Peyer's patch (tissue), 4 donors: Measurements from ENCODE around the gene SYNJ2.

Source experiments
- CTCF ChIP-seq, 6 experiments: fragments of 450-650 bp in 4 of 6; fragments of 200-600 bp in 2 of 6; sonication (generic) in 1 of 6; IDR thresholded peaks; one replicate each; pipeline ENCODE4 v1.5.1; 2017 to 2019; ENCODE audit warnings: antibody characterized with exemption in 6 of 6, mild to moderate bottlenecking in 3 of 6, moderate library complexity in 1 of 6
- POLR2A ChIP-seq, 2 donors: fragments of 450-650 bp; IDR thresholded peaks; one replicate each; pipeline ENCODE4 v1.5.1; 2017; ENCODE audit warnings: antibody characterized with exemption in 2 of 2, mild to moderate bottlenecking in 2 of 2, moderate library complexity in 2 of 2

- TF ChIP-seq CTCF (IDR thresholded peaks at IDR 0.05) (no peak), POLR2A (IDR thresholded peaks at IDR 0.05) (no peak)
Measured at GRCh38 chr6:157977176-157977804, 4.4 kb upstream of the SYNJ2 start.
